HG03354 (cell line): ENCODE data around the gene PPP2R2B.

Experiments used
- ATAC-seq: cut with Tn5 transposase; IDR thresholded peaks from one replicate; pipeline ENCODE4 v1.9.1; 2021; ENCODE audit warnings: mild to moderate bottlenecking; ENCODE audit not compliant: unreplicated experiment, poor library complexity, severe bottlenecking

The PPP2R2B gene

GRCh38 chr5:146836226-146836842 is 42.2 kb downstream of the PPP2R2B start:
- ATAC-seq: no peak

- ATAC-seq: no peak
These were observed 45.4 kb downstream of the PPP2R2B start for GRCh38 chr5:146832985-146833732.

- ATAC-seq: no peak
These were observed 50.2 kb downstream of the PPP2R2B start for GRCh38 chr5:146828385-146828784.

GRCh38 chr5:146827901-146828300 is 50.7 kb downstream of the PPP2R2B start:
- ATAC-seq: no peak

- ATAC-seq: no peak
These were observed 53.5 kb downstream of the PPP2R2B start for GRCh38 chr5:146825033-146825432.

GRCh38 chr5:146821732-146822131 is 56.8 kb downstream of the PPP2R2B start:
- ATAC-seq: no peak

GRCh38 chr5:146820987-146821386 is 57.6 kb downstream of the PPP2R2B start:
- ATAC-seq: no peak

- ATAC-seq: no peak
These were observed 59.7 kb downstream of the PPP2R2B start for GRCh38 chr5:146818822-146819221.

GRCh38 chr5:146817973-146818372 is 60.6 kb downstream of the PPP2R2B start:
- no peak for ATAC-seq

GRCh38 chr5:146816775-146817387 is 61.7 kb downstream of the PPP2R2B start:
- ATAC-seq: no peak

GRCh38 chr5:146815411-146815810 is 63.1 kb downstream of the PPP2R2B start:
- ATAC-seq: no peak

- no peak for ATAC-seq
These were observed 65.0 kb downstream of the PPP2R2B start for GRCh38 chr5:146813346-146814157.

GRCh38 chr5:146805081-146805480 is 73.5 kb downstream of the PPP2R2B start:
- no peak for ATAC-seq

- ATAC-seq: no peak
These were observed 75.5 kb downstream of the PPP2R2B start for GRCh38 chr5:146802945-146803522.

- no peak for ATAC-seq
These were observed 78.9 kb downstream of the PPP2R2B start for GRCh38 chr5:146799671-146800070.

GRCh38 chr5:146799231-146799630 is 79.3 kb downstream of the PPP2R2B start:
- no peak for ATAC-seq

- ATAC-seq: no peak
These were observed 80.9 kb downstream of the PPP2R2B start for GRCh38 chr5:146797658-146798057.

- no peak for ATAC-seq
These were observed 81.6 kb downstream of the PPP2R2B start for GRCh38 chr5:146796911-146797310.

- ATAC-seq: no peak
These were observed 82.4 kb downstream of the PPP2R2B start for GRCh38 chr5:146796144-146796543.
